H9 (cell line): Measurements from ENCODE around the gene HCN2. TPM values are rescaled to one million over a fixed set of nuclear protein-coding genes. Genes with fewer than 3 reads are reported as not detected.

Experiments
- DNase-seq: peaks from one replicate; pipeline ENCODE4 v3.0.0-alpha.2; 2017
- H2AFZ ChIP-seq: one replicate; pipeline ENCODE4 v1.6.1; 2013; ENCODE audit warnings: mild to moderate bottlenecking, low read length, control low read depth, moderate library complexity
- H2AK5ac ChIP-seq: 2 replicates; pipeline ENCODE4 v1.6.1; 2013; ENCODE audit warnings: low read length, control low read depth, mixed read lengths; ENCODE audit not compliant: insufficient read length
- H2BK120ac ChIP-seq: one replicate; pipeline ENCODE4 v1.6.1; 2013; ENCODE audit warnings: low read depth, mild to moderate bottlenecking, low read length, control low read depth, inconsistent platforms; ENCODE audit not compliant: poor library complexity, severe bottlenecking
- H2BK12ac ChIP-seq: 2 replicates; pipeline ENCODE4 v1.6.1; 2013; ENCODE audit warnings: low read length, control low read depth, mixed read lengths, low read depth; ENCODE audit not compliant: insufficient read length
- H2BK15ac ChIP-seq: 2 replicates; pipeline ENCODE4 v1.6.1; 2013; ENCODE audit warnings: low read depth, low read length, control low read depth
- H2BK20ac ChIP-seq: one replicate; pipeline ENCODE4 v1.6.1; 2013; ENCODE audit warnings: low read depth, mild to moderate bottlenecking, low read length, control low read depth, inconsistent platforms; ENCODE audit not compliant: poor library complexity, severe bottlenecking
- H2BK5ac ChIP-seq: 2 replicates; pipeline ENCODE4 v1.6.1; 2013; ENCODE audit warnings: low read length, control low read depth, mixed read lengths; ENCODE audit not compliant: insufficient read length
- H3K14ac ChIP-seq: 2 replicates; pipeline ENCODE4 v1.6.1; 2013; ENCODE audit warnings: low read length, control low read depth; ENCODE audit not compliant: insufficient read depth
- H3K18ac ChIP-seq: 2 replicates; pipeline ENCODE4 v1.6.1; 2013; ENCODE audit warnings: low read depth, mild to moderate bottlenecking, mixed read lengths, low read length, control low read depth; ENCODE audit not compliant: insufficient read length
- H3K23ac ChIP-seq: 2 replicates; pipeline ENCODE4 v1.6.1; 2013; ENCODE audit warnings: low read length, control low read depth, mixed read lengths, low read depth; ENCODE audit not compliant: insufficient read length
- H3K23me2 ChIP-seq: 2 replicates; pipeline ENCODE4 v1.6.1; 2013; ENCODE audit warnings: low read depth, mild to moderate bottlenecking, mixed read lengths, low read length, control low read depth; ENCODE audit not compliant: insufficient read length, poor library complexity, severe bottlenecking
- H3K27ac ChIP-seq: 2 replicates; pipeline ENCODE4 v1.5.1; 2013; ENCODE audit warnings: low read length, control low read depth, mixed read lengths, low read depth; ENCODE audit not compliant: insufficient read length
- H3K27me3 ChIP-seq: 2 replicates; pipeline ENCODE4 v1.6.1; 2013; ENCODE audit warnings: low read length, control low read depth, inconsistent platforms; ENCODE audit not compliant: insufficient read depth
- H3K4ac ChIP-seq: 2 replicates; pipeline ENCODE4 v1.6.1; 2013; ENCODE audit warnings: low read depth, mild to moderate bottlenecking, control low read depth, inconsistent platforms, low read length, moderate library complexity
- H3K4me1 ChIP-seq: 2 replicates; pipeline ENCODE4 v1.6.1; 2013; ENCODE audit warnings: low read length, control low read depth, inconsistent platforms; ENCODE audit not compliant: insufficient read depth
- H3K4me2 ChIP-seq: 2 replicates; pipeline ENCODE4 v1.6.1; 2013; ENCODE audit warnings: low read length, control low read depth, mixed read lengths; ENCODE audit not compliant: insufficient read length, insufficient read depth
- H3K56ac ChIP-seq: 2 replicates; pipeline ENCODE4 v1.6.1; 2013; ENCODE audit warnings: low read depth, mild to moderate bottlenecking, mixed read lengths, low read length, control low read depth; ENCODE audit not compliant: insufficient read length
- H3K79me1 ChIP-seq: 2 replicates; pipeline ENCODE4 v1.6.1; 2013; ENCODE audit warnings: low read depth, mild to moderate bottlenecking, moderate library complexity, low read length, control low read depth, inconsistent platforms; ENCODE audit not compliant: insufficient read depth, poor library complexity, severe bottlenecking
- H3K79me2 ChIP-seq: 2 replicates; pipeline ENCODE4 v1.6.1; 2013; ENCODE audit warnings: low read length, control low read depth, inconsistent platforms; ENCODE audit not compliant: insufficient read depth
- H3K9ac ChIP-seq: 2 replicates; pipeline ENCODE4 v1.6.1; 2013; ENCODE audit warnings: low read length, control low read depth, mixed read lengths; ENCODE audit not compliant: insufficient read length; ENCODE audit errors: extremely low read depth
- H3K9me3 ChIP-seq: one replicate; pipeline ENCODE4 v1.6.1; 2013; ENCODE audit warnings: low read depth, low read length, inconsistent platforms; ENCODE audit not compliant: control insufficient read depth
- H3T11ph ChIP-seq: one replicate; pipeline ENCODE4 v1.6.1; 2013; ENCODE audit warnings: mild to moderate bottlenecking, low read length, control low read depth, inconsistent platforms
- H4K20me1 ChIP-seq: one replicate; pipeline ENCODE4 v1.6.1; 2013; ENCODE audit not compliant: control insufficient read depth, insufficient read length, insufficient read depth
- H4K5ac ChIP-seq: 2 replicates; pipeline ENCODE4 v1.6.1; 2013; ENCODE audit warnings: low read depth, mild to moderate bottlenecking, mixed read lengths, low read length, control low read depth; ENCODE audit not compliant: insufficient read length
- H4K8ac ChIP-seq: replicated peaks from 2 replicates; pipeline ENCODE4 v1.6.1; 2013; ENCODE audit warnings: low read length, control low read depth, mixed read lengths, low read depth; ENCODE audit not compliant: insufficient read length
- H4K91ac ChIP-seq: 2 replicates; pipeline ENCODE4 v1.6.1; 2013; ENCODE audit warnings: low read depth, mild to moderate bottlenecking, moderate library complexity, mixed read lengths, low read length, control low read depth; ENCODE audit not compliant: insufficient read length
- H3K27ac Mint-ChIP-seq, 3 experiments: 2 replicates in 2 of 3; 3 replicates in 1 of 3; pipeline ENCODE4 v1.8.0; 2020 to 2021; ENCODE audit warnings: mixed read lengths in 3 of 3, mild to moderate bottlenecking in 1 of 3, moderate library complexity in 1 of 3
- H3K27me3 Mint-ChIP-seq: 2 replicates; pipeline ENCODE4 v1.8.0; 2021; ENCODE audit warnings: low read depth, mild to moderate bottlenecking, moderate library complexity, mixed read lengths
- H3K36me3 Mint-ChIP-seq, 3 experiments: 2 replicates in 2 of 3; 3 replicates in 1 of 3; pipeline ENCODE4 v1.8.0; 2020 to 2021; ENCODE audit warnings: low read depth in 3 of 3, mixed read lengths in 3 of 3; ENCODE audit not compliant: insufficient read depth in 1 of 3
- H3K4me1 Mint-ChIP-seq, 2 experiments: 2 replicates each; pipeline ENCODE4 v1.8.0; 2020; ENCODE audit warnings: mixed read lengths in 2 of 2
- H3K4me3 Mint-ChIP-seq, 2 experiments: 2 replicates in 1 of 2; 3 replicates in 1 of 2; pipeline ENCODE4 v1.8.0; 2020 to 2021; ENCODE audit warnings: mild to moderate bottlenecking in 2 of 2, mixed read lengths in 2 of 2, moderate library complexity in 1 of 2
- H3K9me3 Mint-ChIP-seq, 2 experiments: 2 replicates in 1 of 2; 3 replicates in 1 of 2; pipeline ENCODE4 v1.8.0; 2020; ENCODE audit warnings: mild to moderate bottlenecking in 2 of 2, mixed read lengths in 2 of 2, moderate library complexity in 1 of 2
- WGBS: extraction: QIAGEN DNeasy Blood & Tissue Kit; methylation state at CpG from one replicate; pipeline ENCODE4 v1.1.7; 2013; ENCODE audit warnings: missing lambda C conversion rate, low lambda C conversion rate, mixed read lengths; ENCODE audit not compliant: insufficient read length; ENCODE audit errors: extremely low coverage; 5-methylcytosine and 5-hydroxymethylcytosine counted together
- total RNA-seq: library from RNA; stranded (reverse); gene quantifications from 2 replicates; pipeline ENCODE4 v1.2.1, GENCODE V29; 2021
- TF ChIP-seq, protein P1 (sequence below): fragments of 200-600 bp; sonication (generic); conservative IDR thresholded peaks from 3 replicates; pipeline ENCODE4 v1.8.0; 2021; ENCODE audit warnings: antibody characterized with exemption, mild to moderate bottlenecking

The HCN2 gene
- total RNA-seq, 1 experiment from 2014 or later = 3.7 TPM

DNA sequence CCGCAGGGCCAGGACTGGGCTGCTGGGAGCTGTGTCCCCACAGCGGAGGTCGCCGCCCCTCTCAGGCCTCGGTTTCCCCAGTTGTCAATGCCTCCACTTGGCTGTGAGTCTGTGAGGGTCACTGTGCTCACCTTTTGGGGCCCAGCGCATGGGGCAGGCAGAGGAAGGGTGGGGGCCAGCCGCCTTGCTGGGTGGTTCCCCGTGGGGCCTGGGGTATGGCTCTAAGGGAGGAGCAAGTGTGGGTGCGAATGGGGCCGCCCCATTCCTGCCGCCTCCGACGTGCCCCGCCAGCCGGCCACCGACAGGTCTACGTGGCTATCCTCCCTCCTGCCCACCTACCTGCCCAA lies 49.2 kb downstream of the HCN2 start:
- Histone ChIP-seq H3K14ac (no peak overlapping the region), H2BK12ac (no peak overlapping the region), H3K18ac (no peak overlapping the region), H3K23ac (no peak overlapping the region), H2BK20ac (no peak overlapping the region), H3K27me3 (no peaks in the 10 kb centered on the region; the same call in 1 of the 2 replicates), H3K56ac (no peak overlapping the region), H2BK15ac (no peak overlapping the region), H3K4me1 (no peaks in the 10 kb centered on the region; the same call in 1 of the 2 replicates), H2BK120ac (no peak overlapping the region), H3K27ac (no peak overlapping the region), H4K5ac (no peak overlapping the region), H4K20me1 (peaks cover 1% of the 10 kb centered on the region), H3K23me2 (peaks cover 4% of the 10 kb centered on the region), H4K91ac (no peak overlapping the region), H3K9me3 (no peaks in the 10 kb centered on the region), H3K9ac (no peak overlapping the region), H3K79me1 (no peaks in the 10 kb centered on the region), H3T11ph (no peak overlapping the region), H2BK5ac (no peak overlapping the region), H4K8ac (no peak overlapping the region), H2AFZ (no peak overlapping the region), H3K79me2 (no peaks in the 10 kb centered on the region), H3K4ac (no peak overlapping the region), H2AK5ac (no peak overlapping the region), H3K4me2 (peak overlapping the region; percentile 48)
- TF ChIP-seq, protein P1, sequence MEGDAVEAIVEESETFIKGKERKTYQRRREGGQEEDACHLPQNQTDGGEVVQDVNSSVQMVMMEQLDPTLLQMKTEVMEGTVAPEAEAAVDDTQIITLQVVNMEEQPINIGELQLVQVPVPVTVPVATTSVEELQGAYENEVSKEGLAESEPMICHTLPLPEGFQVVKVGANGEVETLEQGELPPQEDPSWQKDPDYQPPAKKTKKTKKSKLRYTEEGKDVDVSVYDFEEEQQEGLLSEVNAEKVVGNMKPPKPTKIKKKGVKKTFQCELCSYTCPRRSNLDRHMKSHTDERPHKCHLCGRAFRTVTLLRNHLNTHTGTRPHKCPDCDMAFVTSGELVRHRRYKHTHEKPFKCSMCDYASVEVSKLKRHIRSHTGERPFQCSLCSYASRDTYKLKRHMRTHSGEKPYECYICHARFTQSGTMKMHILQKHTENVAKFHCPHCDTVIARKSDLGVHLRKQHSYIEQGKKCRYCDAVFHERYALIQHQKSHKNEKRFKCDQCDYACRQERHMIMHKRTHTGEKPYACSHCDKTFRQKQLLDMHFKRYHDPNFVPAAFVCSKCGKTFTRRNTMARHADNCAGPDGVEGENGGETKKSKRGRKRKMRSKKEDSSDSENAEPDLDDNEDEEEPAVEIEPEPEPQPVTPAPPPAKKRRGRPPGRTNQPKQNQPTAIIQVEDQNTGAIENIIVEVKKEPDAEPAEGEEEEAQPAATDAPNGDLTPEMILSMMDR = no peak
- H3K9me3 Mint-ChIP-seq = 0 out of 5 replicates have a peak, but pooled peaks cover 0 to 3% of the 10 kb centered on the region in 2 experiments
- no peaks in the 10 kb centered on the region for H3K36me3 Mint-ChIP-seq
- no peak for DNase-seq
- peaks cover 29% of the 10 kb centered on the region for H3K27me3 Mint-ChIP-seq
- peaks cover 4 to 10% of the 10 kb centered on the region in 2 experiments; a peak in 3 of 4 replicates for H3K4me1 Mint-ChIP-seq
- peak overlapping the region in 1 of 3 experiments; percentile 74; a peak in 1 of 7 replicates for H3K27ac Mint-ChIP-seq
- peak overlapping the region; percentile 54 to 77; a peak in 4 of 5 replicates for H3K4me3 Mint-ChIP-seq
- no CpG with 5 or more reads among the region's 17 CpGs for WGBS
